NCI-H774 (cell line): ENCODE data around the gene WFDC2.

ENCODE experiments used
- DNase-seq: peaks from one replicate; lab custom pipeline; 2025; lab: John Stamatoyannopoulos, UW

The WFDC2 gene

DNA sequence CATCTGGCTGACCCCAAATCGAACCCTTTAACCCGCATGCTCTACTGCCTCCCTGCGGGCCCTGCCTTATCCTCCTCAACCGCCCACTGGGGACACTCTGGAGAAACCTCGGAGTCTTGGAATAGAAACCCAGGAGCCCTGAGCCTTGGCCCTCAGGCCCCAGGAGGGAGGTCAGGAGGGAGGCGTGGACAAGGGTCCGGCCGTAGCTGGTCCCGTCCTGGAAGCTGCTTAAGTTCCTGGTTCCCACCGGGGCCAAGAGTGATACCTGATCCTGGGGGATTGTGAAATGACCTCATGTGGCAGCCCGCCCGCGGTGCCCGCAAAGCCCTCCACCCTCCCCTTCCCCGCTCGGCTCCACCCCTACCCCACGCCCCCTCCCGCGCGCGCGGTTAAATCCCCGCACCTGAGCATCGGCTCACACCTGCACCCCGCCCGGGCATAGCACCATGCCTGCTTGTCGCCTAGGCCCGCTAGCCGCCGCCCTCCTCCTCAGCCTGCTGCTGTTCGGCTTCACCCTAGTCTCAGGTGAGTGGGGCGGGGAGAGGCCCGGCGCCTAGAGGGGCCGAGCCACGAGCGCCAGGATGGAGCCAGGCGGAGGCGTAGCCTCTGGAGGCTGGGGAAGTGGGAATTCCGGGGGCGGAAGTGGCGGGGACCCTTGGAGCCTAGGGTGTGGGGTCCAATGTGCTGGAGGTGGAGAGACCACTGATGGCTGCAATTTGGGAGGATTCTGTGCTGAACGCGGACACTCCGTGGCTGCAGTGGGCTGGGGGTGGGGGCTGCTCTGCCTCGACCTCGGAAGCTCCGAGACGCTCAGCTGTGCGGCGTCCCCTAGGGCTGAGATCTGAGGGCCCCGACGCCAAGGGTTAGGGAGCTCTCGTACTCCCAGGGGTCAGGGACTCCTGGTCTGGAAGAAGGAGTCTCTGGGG lies at the start of gene WFDC2:
Gene WFDC2 (plus strand): TSS at position 418 of the 926 bp plus-strand sequence. CDS start 29 bp downstream, at position 447.
- DNase-seq = peak; percentile 53

DNA sequence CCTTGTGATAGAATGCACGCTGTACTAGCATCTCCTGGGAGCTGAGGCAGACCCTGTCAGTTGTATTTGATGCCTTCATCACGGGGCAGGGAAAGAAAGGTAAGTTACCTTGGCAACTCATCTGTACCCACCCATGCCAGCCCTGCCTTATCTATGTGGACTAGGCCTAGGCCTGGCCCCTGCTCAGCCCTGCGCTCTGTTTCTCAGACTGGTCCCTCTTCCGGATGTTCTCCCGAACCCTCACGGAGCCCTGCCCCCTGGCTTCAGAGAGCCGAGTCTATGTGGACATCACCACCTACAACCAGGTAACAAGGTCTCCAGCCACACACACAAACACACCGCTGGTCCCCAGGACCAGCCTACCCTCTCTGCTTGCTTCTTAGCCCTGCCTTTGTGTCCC lies 49.4 kb upstream of the WFDC2 start:
- DNase-seq = no peak

GRCh38 chr20:45423700-45424099 lies 45.9 kb upstream of the WFDC2 start:
- no peak for DNase-seq

GRCh38 chr20:45425561-45425960 lies 44.0 kb upstream of the WFDC2 start:
- no peak for DNase-seq

GRCh38 chr20:45426320-45427016 lies 43.1 kb upstream of the WFDC2 start:
- DNase-seq = no peak

- no peak for DNase-seq
These were observed 42.1 kb upstream of the WFDC2 start for GRCh38 chr20:45427236-45428149.

DNA sequence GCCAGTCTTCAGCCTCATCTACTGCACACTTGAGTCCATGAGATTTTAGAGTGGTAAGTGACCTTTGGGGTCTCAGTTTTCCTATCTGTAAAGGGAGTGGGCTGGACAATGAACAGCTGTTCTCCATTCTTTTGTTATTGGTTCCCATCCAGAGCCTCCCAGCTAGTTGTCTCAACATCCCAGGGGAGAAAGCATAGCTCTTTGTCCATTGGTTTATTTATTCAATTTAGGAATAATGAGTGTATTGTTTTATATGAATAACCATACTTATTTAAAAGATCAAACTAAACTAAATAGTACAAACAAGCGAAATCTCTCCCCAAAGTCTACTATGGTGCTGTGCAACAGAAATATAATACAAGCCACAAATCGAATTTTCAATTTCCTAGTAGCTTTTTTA lies 39.9 kb upstream of the WFDC2 start:
- no peak for DNase-seq

DNA sequence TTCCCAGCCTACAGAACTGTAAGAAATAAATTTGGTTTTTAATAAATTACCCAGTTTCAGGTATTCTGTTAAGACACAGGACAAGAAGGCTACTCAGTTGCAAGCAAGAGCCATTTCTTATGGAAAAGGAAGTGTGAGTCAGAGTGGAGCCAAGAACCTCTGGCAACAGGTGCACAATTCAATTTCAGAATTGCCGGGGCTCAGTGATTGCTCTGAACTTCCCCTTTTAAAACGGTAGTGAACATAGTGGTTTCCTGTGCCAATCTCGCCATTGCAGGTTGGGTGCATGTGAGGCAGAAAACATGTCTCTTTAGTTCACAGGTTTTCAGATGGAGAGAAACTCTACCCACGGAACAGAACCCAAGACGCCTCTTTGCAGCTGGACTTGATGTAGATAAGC lies 37.3 kb upstream of the WFDC2 start:
- no peak for DNase-seq

DNA sequence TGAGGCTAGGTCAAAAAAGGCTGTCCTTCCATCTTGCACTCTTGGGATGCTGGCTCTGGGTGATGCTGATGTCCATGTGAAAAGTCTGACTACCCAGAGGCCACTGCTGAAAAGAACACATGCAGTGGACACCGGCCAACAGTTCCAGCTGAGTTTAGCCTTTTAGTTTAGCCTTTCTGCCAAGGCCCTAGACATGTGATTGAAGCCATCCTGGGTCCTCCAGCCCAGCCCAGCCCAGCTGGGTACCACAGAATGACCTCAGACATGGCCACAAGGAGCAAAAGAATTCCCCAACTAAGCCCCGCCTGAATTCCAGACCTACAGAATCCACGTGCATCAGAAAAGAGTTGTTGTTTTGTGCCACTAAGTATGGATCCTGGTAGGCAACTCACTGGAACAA lies 36.2 kb upstream of the WFDC2 start:
- DNase-seq = no peak

GRCh38 chr20:45433976-45434375 lies 35.6 kb upstream of the WFDC2 start:
- DNase-seq = no peak

DNA sequence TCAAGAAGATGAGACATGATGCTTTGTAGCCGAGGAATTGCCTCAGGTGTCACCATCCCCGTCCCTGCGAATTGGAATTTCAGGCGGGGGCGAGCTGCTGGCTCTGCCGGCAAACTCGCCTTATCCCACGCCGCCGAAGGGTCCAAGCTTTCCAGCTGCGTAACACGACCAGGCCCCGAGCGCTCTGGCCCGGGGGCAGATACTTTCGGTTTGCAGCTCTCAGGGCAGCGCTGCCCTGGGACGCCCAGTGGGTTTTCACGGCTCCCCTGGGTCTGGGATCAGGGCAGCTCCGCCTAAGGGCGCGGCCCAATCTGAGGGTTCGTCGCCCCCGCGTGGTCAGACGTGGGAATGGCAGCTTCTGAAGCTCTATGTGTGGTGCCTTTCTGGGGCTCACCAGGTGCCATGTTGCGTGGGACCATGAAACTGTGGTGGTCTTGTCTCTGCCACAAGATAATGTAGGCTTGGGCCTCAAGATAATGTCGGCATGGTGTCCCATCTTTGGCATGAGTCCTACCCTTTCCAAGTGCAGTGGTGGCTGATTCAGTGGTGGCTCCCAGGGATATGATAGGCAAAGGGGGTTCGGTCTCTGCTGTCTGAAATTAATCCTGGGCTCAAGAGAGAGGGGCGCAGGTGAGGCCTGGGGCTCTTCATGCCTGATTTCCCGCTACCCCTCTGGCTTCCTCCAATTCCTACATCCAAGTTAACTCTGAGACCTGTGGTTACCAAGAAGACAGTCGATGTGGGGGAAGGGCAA lies 32.6 kb upstream of the WFDC2 start:
- DNase-seq = peak; percentile 59

- no peak for DNase-seq
These were observed 29.1 kb upstream of the WFDC2 start for GRCh38 chr20:45440424-45440823.

DNA sequence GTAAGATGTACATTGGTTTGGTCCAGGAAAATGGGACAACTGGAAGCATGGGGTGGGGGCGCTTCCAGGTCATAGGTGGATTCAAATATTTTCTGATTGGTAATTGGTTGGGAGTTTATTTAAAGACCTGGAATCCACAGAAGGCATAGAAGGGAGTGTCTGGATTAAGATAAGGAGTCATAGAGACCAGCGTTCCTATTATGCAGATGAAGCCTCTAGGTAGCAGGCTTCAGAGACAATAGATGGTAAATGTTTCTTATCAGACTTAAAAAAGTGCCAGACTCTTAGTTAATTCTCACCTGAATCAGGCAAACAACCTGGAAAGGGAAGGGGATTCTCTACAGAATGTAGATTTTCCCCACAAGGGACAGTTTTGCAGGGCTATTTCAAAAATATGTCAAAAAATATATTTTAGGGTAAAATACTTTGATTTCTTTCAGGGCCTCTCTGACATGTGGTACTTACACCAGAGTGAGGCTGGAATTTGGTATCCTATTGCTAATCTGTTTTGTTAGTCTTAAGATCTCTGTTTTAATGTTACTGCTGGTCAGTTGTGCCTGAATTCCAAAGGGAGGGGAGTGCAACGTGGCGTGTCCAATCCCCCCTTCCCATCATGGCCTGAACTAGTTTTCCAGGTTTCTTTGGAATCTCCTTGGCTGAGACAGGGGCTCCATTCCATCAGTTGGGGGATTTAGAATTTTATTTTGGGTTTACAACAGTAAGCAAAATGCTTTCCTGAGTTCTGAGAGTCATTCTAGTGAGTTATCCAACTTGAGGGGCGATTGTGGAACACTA lies 28.5 kb upstream of the WFDC2 start:
- DNase-seq = no peak

- no peak for DNase-seq
These were observed 27.8 kb upstream of the WFDC2 start for GRCh38 chr20:45441746-45442145.

- no peak for DNase-seq
These were observed 25.5 kb upstream of the WFDC2 start for GRCh38 chr20:45444050-45444449.

- peak; percentile 5 for DNase-seq
These were observed 23.6 kb upstream of the WFDC2 start for GRCh38 chr20:45445805-45446562.

DNA sequence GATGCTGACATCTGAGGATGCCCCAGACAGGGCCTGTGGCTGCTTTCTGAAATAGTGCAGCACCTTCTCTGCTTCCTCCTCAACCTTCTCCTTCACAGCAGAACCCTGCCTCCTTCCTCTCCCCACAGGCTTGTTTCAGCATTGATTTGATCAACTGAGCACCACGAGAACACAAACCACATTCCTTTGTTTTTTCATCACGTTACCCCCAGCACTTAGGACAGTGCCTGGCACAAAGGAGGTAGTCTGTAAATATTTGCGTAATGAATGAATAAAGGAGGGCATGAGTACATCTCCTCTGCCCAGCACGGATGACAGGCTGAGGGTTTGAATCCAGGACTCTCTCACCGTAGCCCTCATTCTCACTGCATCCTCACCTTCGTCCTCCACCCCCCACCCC lies 21.3 kb upstream of the WFDC2 start:
- DNase-seq = no peak

GRCh38 chr20:45449528-45449927 lies 20.0 kb upstream of the WFDC2 start:
- no peak for DNase-seq

DNA sequence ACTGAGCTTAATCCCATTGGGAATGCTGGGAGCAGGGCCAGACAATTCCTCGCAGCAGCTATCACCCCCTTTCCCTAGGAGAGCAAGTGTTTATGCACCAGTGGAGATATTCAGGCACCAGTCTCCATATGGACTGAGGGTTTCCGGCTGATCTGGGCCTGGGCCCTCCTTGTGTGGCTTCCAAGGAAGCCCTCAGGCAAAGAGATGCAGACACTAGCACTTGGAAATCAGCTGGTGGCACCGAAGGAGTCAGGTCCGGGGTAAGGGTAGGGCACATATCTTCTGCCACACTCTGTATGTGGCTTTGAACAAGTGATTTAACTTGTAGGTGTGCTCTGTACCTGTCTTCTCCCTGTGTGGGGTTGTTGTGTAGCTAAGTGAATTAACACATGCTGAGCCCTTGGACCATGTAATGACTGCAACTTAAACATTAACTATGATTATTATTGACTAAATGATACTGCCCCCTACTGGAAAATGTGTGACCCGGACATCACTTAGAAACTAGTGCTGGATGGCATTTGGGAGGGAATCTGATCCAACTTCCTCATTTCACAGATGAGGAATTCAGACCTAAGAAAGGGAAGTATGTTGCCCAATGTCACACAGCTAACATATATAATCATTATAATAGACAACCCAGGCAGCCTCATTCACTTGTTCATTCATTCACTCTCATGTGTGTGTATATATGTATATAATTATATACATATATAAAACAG lies 19.3 kb upstream of the WFDC2 start:
- DNase-seq = peak; percentile 33
